ENCODE measurements around the gene TXNL4B. TPM values are rescaled to one million over a fixed set of nuclear protein-coding genes. Genes with fewer than 3 reads are reported as not detected.

Gene TXNL4B
- total and polyA plus RNA-seq, 9 of the 15 experiments (the other 6 are each of a cell fraction or from before 2014, with no cell fraction given), result 11.9 to 38.0 (median 22.3) TPM

DNA sequence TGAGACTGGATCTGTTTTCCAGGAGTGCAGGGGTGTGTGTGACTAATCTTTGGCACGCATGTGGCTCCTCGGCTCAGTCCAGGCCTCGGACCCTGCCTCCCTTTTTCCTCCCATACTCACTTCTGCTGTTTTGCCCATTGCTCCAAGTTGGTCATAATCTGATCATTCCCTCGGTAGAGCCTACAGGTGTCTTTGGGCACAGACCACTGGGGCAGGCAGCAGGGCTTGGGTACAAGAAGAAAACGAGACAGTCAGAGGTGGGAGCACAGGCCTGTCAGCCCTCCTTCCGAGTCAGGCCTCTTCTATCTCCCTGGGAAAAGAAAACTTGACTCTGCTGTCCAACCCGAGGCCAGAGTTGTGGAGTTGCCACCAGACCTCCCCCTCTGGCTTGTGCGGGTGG lies 30.0 kb upstream of the TXNL4B start (continued):
- TF ChIP-seq OTX1 (CRISPR knock-in tag; IDR thresholded peaks at IDR 0.05) (no peak), NR2C2 (CRISPR knock-in tag; IDR thresholded peaks at IDR 0.05) (no peak), NR2C2 (tag; IDR thresholded peaks at IDR 0.05) (no peak), ELF2 (CRISPR knock-in tag; IDR thresholded peaks at IDR 0.05) (no peak), CSDE1 (IDR thresholded peaks at IDR 0.05) (no peak), SRSF7 (optimal IDR thresholded peaks at IDR 0.05; ENCODE audit: low read depth, low read length) (no peak), PREB (CRISPR knock-in tag; IDR thresholded peaks at IDR 0.05) (no peak), ELF1 (tag; IDR thresholded peaks at IDR 0.05) (no peak), FOXJ2 (tag; IDR thresholded peaks at IDR 0.05) (no peak)
- TF ChIP-seq, protein P1, sequence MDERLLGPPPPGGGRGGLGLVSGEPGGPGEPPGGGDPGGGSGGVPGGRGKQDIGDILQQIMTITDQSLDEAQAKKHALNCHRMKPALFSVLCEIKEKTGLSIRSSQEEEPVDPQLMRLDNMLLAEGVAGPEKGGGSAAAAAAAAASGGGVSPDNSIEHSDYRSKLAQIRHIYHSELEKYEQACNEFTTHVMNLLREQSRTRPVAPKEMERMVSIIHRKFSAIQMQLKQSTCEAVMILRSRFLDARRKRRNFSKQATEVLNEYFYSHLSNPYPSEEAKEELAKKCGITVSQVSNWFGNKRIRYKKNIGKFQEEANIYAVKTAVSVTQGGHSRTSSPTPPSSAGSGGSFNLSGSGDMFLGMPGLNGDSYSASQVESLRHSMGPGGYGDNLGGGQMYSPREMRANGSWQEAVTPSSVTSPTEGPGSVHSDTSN (CRISPR knock-in tag; IDR thresholded peaks at IDR 0.05; ENCODE audit: low read depth), result no peak
- TF ChIP-seq, protein P1 (tag; conservative IDR thresholded peaks at IDR 0.05; ENCODE audit: low read depth), result no peak
